ENCODE measurements around the gene PAK3.

- TF ChIP-seq, protein P1, sequence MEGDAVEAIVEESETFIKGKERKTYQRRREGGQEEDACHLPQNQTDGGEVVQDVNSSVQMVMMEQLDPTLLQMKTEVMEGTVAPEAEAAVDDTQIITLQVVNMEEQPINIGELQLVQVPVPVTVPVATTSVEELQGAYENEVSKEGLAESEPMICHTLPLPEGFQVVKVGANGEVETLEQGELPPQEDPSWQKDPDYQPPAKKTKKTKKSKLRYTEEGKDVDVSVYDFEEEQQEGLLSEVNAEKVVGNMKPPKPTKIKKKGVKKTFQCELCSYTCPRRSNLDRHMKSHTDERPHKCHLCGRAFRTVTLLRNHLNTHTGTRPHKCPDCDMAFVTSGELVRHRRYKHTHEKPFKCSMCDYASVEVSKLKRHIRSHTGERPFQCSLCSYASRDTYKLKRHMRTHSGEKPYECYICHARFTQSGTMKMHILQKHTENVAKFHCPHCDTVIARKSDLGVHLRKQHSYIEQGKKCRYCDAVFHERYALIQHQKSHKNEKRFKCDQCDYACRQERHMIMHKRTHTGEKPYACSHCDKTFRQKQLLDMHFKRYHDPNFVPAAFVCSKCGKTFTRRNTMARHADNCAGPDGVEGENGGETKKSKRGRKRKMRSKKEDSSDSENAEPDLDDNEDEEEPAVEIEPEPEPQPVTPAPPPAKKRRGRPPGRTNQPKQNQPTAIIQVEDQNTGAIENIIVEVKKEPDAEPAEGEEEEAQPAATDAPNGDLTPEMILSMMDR (IDR thresholded peaks at IDR 0.05; ENCODE audit: insufficient read depth, low read length, poor library complexity, severe bottlenecking) = no peak
- TF ChIP-seq EZH2phosphoT487 (conservative IDR thresholded peaks at IDR 0.05; ENCODE audit: low read length) = no peak
Observed at GRCh38 chrX:111257733-111258132, 161.7 kb downstream of the PAK3 start.
